ENCODE results near the gene CACNA2D3. TPM values are rescaled to one million over a fixed set of nuclear protein-coding genes. Genes with fewer than 3 reads are reported as not detected.

CACNA2D3 gene
- total RNA-seq, 1 donor from 2014 or later = not detected

- no peak overlapping the region for H2AFZ ChIP-seq (replicated peaks)
- no peaks in the 10 kb centered on the region for H4K20me1 ChIP-seq (ENCODE audit: low read depth)
- no peaks in the 10 kb centered on the region for H3K36me3 ChIP-seq
- no peaks in the 10 kb centered on the region for H3F3A ChIP-seq (ENCODE audit: low read depth)
- no peaks in the 10 kb centered on the region for H3K79me2 ChIP-seq (ENCODE audit: low read depth)
- H3K9ac ChIP-seq = no peak overlapping the region
- H3K27ac Mint-ChIP-seq = peak overlapping the region; percentile 100
- TF ChIP-seq EZH2phosphoT487 (IDR thresholded peaks at IDR 0.05) (no peak), EZH2 (IDR thresholded peaks at IDR 0.05) (no peak), CTCF (IDR thresholded peaks at IDR 0.05) (no peak)
- H3K9me3 ChIP-seq (ENCODE audit: low read depth) = no peaks in the 10 kb centered on the region
- peaks cover 10% of the 10 kb centered on the region for H3K9me3 Mint-ChIP-seq
- H3K27me3 Mint-ChIP-seq (ENCODE audit: insufficient read depth, low read depth) = no peaks in the 10 kb centered on the region
- peak; percentile 53 for DNase-seq (ENCODE audit: low spot score)
- peaks cover 42% of the 10 kb centered on the region for H3K4me1 Mint-ChIP-seq
- H3K27ac ChIP-seq = no peak overlapping the region
- peak overlapping the region; percentile 52 for H3K4me2 ChIP-seq
- H3K36me3 Mint-ChIP-seq = peaks cover 1% of the 10 kb centered on the region
- peak overlapping the region; percentile 41 for H3K4me3 Mint-ChIP-seq
- H3K4me3 ChIP-seq = no peak overlapping the region
- peaks cover 20% of the 10 kb centered on the region for H3K4me1 ChIP-seq
- H3K27me3 ChIP-seq = no peaks in the 10 kb centered on the region
Measured at GRCh38 chr3:54698054-54698453, 575.7 kb downstream of the CACNA2D3 start.

GRCh38 chr3:54703923-54704322 lies 581.6 kb downstream of the CACNA2D3 start:
- TF ChIP-seq EZH2phosphoT487 (IDR thresholded peaks at IDR 0.05) (no peak), EZH2 (IDR thresholded peaks at IDR 0.05) (no peak), CTCF (IDR thresholded peaks at IDR 0.05) (no peak)
- no peaks in the 10 kb centered on the region for H4K20me1 ChIP-seq (ENCODE audit: low read depth)
- no peaks in the 10 kb centered on the region for H3K79me2 ChIP-seq (ENCODE audit: low read depth)
- peak overlapping the region; percentile 82 for H2AFZ ChIP-seq (replicated peaks)
- Mint-ChIP-seq H3K36me3 (no peaks in the 10 kb centered on the region), H3K4me1 (peaks cover 59% of the 10 kb centered on the region), H3K27me3 (ENCODE audit: insufficient read depth, low read depth) (peaks cover 7% of the 10 kb centered on the region), H3K27ac (peak overlapping the region; percentile 89), H3K9me3 (peaks cover 10% of the 10 kb centered on the region), H3K4me3 (no peak overlapping the region)
- H3K9ac ChIP-seq = no peak overlapping the region
- H3K4me3 ChIP-seq = no peak overlapping the region
- H3K27me3 ChIP-seq = no peaks in the 10 kb centered on the region
- no peaks in the 10 kb centered on the region for H3K9me3 ChIP-seq (ENCODE audit: low read depth)
- peaks cover 10% of the 10 kb centered on the region for H3F3A ChIP-seq (ENCODE audit: low read depth)
- H3K4me2 ChIP-seq = no peak overlapping the region
- peaks cover 43% of the 10 kb centered on the region for H3K4me1 ChIP-seq
- DNase-seq (ENCODE audit: low spot score) = no peak
- peak overlapping the region; percentile 65 for H3K27ac ChIP-seq
- no peaks in the 10 kb centered on the region for H3K36me3 ChIP-seq

- H3K27ac Mint-ChIP-seq = peak overlapping the region; percentile 23
- H3K4me3 ChIP-seq = no peak overlapping the region
- H3K36me3 ChIP-seq = no peaks in the 10 kb centered on the region
- H3K27me3 ChIP-seq = no peaks in the 10 kb centered on the region
- DNase-seq (ENCODE audit: low spot score) = no peak
- no peaks in the 10 kb centered on the region for H3K79me2 ChIP-seq (ENCODE audit: low read depth)
- H3K36me3 Mint-ChIP-seq = no peaks in the 10 kb centered on the region
- H3K9me3 Mint-ChIP-seq = peaks cover 10% of the 10 kb centered on the region
- peaks cover 38% of the 10 kb centered on the region for H3K4me1 ChIP-seq
- peaks cover 52% of the 10 kb centered on the region for H3K4me1 Mint-ChIP-seq
- peaks cover 7% of the 10 kb centered on the region for H3K27me3 Mint-ChIP-seq (ENCODE audit: insufficient read depth, low read depth)
- no peak overlapping the region for H3K4me3 Mint-ChIP-seq
- no peak overlapping the region for H3K9ac ChIP-seq
- no peaks in the 10 kb centered on the region for H4K20me1 ChIP-seq (ENCODE audit: low read depth)
- H2AFZ ChIP-seq (replicated peaks) = no peak overlapping the region
- TF ChIP-seq EZH2 (IDR thresholded peaks at IDR 0.05) (no peak), CTCF (IDR thresholded peaks at IDR 0.05) (no peak), EZH2phosphoT487 (IDR thresholded peaks at IDR 0.05) (no peak)
- peaks cover 10% of the 10 kb centered on the region for H3F3A ChIP-seq (ENCODE audit: low read depth)
- H3K4me2 ChIP-seq = no peak overlapping the region
- no peak overlapping the region for H3K27ac ChIP-seq
- no peaks in the 10 kb centered on the region for H3K9me3 ChIP-seq (ENCODE audit: low read depth)
Measured at GRCh38 chr3:54705730-54706129, 583.4 kb downstream of the CACNA2D3 start.
